NOMO-1 (cell line): ENCODE results near the gene TOMM22.
"Not testable (repeated sequence)": the region's sequence is repeated elsewhere in the genome, so short reads cannot be mapped to it uniquely, and the experiment has no call there.

Experiments used
- DNase-seq, 2 experiments: peaks; one replicate each; lab custom pipeline; 2025; ENCODE audit not compliant: unreplicated experiment in 2 of 2; lab: John Stamatoyannopoulos, UW

TOMM22 gene

DNA sequence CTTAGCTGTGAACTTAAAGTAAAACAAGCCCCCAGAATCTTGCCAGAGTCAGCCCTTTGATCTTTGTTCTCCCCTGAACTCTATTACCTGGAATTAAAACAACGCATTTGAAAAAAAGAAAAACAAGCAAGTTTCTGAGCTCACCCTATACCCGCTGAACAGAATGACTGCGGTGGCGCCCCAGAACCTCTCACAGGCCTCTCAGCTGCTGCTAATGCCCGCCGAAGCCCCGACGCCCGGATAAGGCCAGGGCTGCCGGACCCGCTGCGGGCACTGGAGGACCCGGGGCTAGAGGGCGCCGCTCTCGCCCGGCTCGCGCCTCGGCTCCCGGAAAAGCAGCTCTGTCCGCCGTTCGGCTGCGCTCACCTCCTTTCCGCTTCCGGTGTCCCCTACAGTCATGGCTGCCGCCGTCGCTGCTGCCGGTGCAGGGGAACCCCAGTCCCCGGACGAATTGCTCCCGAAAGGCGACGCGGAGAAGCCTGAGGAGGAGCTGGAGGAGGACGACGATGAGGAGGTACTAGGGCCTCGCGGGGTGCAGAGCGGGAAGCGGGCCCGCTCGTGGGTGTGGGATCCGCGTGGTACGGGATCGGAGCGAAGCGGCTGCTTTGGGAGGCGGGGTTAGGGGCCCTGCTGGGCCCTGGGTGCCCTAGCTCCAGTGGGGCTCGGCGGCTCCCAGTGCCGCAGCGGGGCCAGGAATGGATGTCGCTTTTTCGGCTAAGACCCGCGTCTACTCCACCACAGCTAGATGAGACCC, at the start of gene TOMM22:
TOMM22 (plus strand) TSS at position 376 of the 754 bp plus-strand sequence; CDS start at position 398, 22 bp downstream.
- DNase-seq: peak; percentile 86 to 93

DNA sequence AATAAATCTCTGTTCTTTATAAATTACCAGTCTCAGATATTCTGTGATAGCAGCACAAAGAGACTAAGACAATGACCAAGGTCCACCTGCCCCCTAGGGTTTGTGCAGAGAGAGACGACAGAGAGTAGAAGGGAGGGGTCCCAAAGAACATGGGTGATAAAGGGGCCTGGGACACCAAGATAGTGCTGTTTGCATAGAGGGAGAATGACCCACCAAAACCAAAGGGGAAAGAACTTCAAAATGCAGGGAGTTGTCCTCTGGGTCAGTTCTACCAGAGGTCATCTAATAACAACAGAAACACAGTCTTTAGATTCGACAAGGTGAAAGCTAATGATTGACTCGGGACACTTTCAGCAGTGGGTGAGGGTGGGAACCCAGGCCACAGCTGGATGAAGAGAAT, 49.2 kb upstream of the TOMM22 start:
- DNase-seq: no peak

DNA sequence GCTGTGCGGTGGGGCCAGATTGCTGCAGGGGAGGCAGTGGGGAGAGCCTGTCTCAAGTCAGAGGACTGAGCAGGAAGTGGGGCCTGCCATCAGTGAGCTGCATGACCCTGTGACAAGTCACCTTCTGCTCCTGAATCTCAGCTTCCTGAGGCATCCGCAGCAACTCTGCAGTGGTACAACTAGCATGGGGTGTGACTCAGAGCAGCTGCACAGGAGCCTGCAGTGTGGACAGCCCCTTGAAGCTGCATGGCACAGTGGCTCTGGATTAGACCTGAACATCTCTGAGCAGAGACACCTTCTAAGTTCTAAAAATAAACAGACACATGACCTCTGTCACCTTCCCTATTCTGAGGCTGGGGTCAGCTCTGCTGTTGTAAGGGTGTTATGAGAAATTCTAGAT, 43.5 kb upstream of the TOMM22 start:
- no peak for DNase-seq

DNA sequence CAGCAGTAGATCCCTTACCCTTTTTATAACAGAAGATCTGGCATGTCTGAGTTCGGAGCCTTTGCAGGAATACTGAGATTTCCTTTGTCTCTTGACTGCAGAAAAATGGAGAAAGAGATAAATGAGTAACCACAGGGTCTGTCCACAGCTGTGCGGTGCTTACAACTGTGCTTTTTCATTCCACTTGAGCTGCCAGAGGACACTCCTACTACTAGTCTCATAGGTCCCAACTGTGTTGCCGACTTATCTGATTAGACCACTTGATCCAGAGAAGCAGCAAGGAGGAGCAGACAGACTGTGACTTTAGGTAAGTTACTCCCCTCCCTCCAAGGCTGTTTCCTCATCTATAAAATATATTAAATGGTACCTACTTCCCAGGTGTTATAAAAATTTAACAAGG, 43.0 kb upstream of the TOMM22 start:
- DNase-seq: no peak

DNA sequence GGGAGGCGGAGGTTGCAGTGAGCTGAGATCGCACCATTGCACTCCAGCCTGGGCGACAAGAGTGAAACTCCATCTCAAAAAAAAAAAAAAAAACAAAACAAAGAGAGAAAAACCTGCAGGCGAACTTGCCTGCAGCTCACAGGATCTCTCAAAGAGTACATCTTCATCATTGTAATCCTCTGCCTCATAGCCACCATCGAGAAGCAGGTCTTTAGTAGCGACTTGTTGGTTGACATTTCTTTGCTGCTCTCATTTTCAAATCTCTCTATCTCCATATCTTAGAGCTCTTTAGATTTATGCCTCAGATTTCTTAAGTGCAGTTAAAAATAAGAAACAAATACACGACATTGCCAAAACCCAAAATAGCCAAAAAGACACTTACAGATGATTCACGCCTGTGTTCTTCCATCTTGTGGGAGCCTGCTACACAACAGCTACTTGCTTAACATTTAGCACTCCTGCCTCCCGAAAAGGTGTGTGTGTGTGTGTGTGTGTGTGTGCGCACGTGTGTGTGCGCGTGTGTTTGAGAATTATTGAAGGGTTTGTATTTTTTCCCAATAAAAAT, 40.2 kb upstream of the TOMM22 start:
- DNase-seq: no peak

DNA sequence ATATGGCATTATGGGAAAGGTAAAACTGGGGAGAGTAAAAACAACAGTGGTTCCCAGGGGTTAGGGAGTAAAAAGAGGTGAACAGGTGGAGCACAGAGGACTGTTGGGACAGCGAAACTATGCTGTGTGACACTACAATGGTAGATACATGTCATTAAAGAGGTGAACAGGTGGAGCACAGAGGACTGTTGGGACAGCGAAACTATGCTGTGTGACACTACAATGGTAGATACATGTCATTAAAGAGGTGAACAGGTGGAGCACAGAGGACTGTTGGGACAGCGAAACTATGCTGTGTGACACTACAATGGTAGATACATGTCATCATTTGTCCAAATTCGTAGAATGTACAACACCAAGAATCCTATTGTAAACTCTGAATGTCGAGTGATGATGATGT, 37.5 kb upstream of the TOMM22 start:
- not testable (repeated sequence) for DNase-seq

DNA sequence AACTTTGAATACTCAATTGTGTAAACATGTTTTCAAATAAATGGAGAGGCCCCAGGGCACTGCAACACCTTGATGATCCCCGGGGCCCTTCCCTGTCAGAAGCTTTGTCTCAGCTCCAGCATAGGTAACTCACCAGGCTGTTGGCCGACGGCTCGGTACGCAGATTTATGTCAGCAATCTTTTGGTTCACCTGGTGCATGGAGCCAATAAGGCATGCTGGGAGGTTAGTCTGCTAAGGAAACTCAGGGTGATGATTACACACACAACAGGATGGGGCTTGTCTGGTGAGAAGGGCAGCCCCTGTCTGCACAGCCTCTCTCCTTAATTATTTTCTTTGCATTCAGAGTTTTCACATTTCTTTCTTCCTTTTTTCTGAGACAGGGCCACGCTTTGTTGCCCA, 36.3 kb upstream of the TOMM22 start:
- no peak for DNase-seq

DNA sequence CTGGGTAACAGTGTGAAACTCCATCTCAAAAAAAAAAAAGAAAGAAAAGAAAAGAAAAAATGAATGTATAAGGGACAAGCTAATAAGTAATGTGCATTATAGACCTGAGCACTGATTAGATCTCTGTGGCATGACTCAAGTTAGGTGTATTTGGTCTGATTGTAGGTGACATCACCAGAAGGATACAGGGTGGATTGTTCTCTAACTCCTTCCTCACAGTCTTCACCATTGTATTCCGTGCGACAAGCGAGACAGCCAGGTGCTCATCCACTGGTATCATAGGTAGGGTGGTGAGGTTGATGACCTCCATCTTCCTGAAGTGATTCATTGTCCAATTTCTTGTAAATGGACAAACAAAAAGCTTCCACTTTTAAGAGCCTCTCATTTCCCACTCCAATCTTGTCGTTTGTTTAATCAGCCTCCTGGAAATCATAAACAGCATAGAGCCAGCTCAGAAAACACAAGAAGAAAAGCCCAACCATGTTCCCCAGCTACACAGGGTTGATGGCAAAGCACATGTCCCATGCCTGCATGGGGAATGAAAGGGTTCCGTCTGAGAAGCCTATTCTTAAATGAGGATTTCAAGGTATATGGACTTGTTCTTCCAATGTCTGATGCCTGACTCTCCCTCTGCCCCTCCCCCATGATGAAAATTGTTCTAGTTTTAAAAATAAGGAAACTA, 31.8 kb upstream of the TOMM22 start:
- no peak for DNase-seq

DNA sequence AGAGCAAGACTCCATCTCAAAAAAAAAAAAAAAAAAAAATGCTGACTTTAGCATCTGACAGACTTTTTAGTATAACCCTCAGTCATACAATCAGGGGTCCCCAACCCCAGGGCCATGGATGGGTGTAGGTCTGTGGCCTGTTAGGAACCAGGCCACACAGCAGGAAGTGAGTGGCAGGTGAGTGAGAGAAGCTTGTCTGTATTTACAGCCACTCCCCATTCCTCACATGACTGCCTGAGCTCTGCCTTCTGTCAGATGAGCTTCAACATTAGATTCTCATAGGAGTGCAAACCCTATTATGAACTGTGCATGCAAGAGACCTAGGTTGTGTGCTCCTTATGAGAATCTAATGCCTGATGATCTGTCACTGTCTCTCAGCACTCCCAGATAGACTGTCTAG, 28.9 kb upstream of the TOMM22 start:
- no peak for DNase-seq

DNA sequence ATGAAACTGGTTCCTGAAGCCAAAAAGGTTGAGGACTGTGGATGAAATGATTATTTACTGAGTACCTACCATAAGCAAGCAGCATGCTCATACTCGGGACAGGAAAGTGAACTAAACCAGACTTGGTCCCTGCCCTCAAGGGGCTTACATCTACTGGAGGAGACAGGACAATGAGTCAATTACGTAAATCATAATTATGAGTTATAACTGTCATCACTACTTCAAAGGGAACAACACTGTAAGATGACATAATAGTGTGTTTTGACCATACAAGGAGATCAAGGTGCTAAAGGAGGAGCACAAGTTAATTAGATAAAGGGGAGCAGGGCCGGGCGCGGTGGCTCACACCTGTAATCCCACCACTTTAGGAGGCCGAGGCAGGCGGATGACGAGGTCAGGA, 28.0 kb upstream of the TOMM22 start:
- no peak for DNase-seq

DNA sequence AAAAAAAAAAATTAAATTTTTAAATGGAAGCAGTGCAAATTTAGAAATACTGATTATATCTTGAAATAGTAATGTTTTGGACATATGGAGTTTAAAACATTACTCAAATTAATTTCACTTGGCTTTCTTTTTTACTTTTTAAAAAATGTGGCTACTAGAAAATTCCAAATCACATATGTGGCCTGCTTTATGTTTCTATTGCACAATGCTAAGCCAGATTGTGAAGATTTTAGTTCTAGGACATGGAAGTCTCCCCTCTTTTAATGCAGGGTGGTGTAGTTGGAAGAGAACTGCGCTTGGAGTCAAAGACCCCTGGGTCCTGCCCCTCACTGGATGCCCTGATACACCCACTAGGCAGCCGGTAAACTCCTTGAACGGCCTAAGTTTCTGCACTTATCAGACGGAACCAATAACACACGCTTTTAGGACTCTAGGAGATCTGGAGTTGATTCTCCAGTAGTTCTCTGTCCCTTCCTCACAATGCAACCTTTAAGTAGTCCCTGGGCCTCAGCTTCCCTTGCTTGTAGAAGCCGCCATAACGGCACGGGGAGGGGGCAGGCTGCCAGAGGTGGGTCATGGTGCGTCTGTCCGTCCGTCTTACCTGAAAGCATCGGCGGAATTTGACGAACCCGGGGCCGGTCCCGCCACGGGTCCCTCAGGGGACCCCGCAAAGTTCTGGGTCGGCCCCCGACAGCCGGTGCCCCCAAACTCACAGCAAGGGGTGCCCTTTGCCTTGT, 26.1 kb upstream of the TOMM22 start:
- DNase-seq: no peak

DNA sequence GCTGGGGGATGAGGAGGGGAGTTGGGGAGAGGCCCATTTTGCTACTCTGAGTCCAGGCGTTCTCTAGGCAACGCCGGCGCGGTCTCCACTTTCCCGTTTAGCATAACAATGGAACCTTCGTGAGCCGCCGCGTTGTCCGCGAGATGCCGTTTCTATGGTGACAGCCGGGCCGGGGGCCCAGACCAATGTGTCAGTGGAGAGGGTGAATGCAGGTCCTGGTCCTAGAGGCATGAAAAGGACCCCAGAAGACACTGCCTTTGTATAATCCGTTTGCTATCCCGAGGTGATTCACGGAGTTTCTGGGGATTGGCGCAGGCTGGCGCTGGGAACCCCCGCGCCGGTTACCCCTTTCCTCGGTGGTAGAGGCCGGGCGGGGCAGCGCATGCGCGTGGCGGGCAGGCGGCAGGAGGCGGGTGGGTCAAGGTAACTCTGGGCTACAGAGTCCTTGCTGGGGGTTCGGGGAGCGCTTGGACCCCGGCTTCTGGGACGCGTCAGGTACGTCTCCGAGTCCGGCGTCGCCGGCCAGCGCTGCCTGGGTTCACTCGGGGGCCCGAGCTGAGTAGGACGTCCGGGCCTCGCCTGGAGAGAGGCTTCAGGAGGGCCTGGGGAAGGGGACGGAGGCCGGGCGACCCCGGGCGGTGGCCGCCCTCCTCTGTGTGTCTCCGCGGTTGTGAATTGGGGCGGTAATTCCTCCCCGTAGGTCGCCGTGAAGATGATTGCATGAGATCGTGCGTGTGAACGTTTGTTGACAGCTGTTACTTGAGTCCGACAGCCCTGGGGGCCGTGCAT, 25.3 kb upstream of the TOMM22 start, which contains the start of the genes CBY1 and FAM227A:
CBY1 (plus strand) TSS at position 383 of the 789 bp plus-strand sequence. CDS start 11,417 bp downstream, outside the sequence.
FAM227A (minus strand) TSS at position 137 of the 789 bp plus-strand sequence. CDS start 6,224 bp downstream, outside the sequence.
- DNase-seq: peak; percentile 87 to 88

DNA sequence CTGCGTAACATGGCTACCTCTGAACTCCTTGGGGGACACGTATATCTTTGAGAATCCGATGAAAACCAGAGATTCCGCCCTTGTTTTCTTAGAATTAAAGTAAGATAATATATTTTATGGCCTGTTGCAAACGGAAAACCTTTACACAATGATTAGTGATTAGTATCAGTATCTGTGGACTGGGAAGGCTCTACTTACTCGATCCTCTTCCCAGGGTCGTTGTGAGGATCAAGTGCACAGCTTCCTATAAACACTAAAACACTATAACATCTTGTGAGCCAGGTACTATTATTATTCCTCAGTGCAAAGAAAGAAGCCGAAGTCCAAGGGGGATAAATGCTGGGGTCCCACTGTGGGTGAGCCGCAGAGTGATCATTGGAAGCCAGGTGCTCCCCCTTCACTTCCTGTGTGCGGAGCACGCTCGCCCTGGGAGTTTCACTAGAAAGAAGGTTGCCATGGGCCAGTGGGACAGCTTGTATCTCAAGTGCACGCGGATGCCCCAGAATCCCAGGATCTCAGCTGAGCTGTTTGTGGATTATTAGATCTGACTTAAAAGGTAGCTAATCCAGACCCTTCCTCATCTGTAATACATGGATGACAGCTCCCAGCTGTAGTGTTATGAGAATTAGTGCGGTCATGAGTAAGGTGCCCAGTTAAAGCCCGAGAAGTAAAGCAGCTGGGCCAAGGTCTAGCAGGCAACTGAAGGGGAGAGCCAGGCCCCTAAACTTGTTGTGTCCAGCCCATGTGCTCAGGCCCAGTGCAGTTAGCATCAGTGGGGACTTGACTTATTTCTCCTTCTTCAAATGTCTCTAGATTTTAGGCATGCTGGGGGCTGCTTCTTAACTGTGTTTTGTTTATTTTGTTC, 24.5 kb upstream of the TOMM22 start:
- DNase-seq: no peak

DNA sequence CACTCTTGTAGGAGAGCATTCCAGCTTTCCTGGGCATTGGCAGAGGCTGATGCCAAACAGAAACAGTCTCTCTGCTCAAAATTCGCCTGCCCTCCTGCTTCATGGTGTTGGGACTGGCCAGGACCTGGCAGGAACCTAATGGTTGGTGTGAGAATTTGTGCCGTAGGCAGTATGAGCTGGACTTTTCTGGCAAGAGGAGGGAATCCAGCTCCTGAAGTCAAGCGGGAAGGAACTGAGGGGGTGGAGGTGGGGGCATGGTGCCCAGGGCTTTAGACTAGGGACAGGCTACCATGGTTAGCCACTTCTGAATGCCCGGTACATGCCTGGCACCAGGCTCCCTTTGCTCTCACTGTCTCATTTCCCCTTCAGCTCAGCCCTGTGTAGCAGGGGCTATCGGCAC, 6.9 kb upstream of the TOMM22 start:
- DNase-seq: no peak

DNA sequence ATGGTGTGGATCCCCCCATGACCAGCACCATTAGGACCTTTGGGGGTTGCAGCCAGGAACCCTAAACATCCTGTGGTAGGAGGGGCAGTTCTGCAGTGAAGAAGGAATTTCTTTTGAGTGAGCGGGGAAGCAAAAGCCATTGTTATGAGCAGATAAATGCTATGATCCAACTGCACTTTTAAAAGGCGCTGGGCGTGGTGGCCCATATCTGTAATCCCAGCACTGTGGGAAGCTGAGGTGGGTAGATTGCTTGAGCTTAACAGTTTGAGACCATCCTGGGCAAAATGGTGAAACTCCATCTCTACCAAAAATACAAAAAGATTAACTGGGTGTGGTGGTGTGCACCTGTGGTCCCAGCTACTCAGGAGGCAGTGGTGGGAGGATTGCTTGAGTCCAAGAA, 5.9 kb upstream of the TOMM22 start:
- no peak for DNase-seq

DNA sequence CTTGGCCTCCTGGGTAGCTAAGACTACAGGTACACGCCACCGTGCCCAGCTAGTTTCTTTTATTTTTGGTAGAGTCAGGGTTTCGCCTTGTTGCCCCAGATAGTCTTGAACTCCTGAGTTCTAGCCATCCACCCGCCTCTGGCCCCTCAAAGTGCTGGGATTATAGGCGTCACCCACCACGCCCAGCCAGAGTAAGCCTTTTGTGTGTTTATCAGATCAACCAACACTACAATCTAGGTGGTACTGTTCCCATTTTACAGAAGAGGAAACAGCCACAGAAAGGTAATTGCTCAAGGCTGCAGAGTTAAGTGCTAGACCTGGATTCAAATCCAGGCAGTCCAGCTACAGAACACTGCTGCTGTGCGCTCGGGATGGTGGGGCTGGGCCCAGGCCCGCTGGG, 3.1 kb downstream of the TOMM22 start:
- DNase-seq: no peak

DNA sequence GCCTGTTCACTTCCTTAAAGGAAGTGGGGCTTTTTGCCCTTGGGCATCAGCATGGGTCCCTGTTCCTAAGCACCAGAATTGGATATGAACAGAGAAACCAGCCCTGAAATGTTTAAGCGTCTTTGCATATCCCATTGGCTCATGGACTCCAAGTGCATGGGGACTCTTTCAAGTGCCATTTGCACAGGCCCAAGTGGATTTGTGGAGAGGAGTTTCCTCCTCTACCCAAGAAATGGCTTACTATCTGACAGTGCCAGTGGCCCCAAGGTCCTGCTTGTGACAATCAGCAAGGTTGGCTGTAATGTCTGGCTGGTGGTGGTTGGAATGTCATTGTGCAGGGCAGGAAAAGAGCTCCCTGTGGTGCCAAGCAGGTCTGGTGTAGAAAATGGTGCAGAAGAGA, 4.0 kb downstream of the TOMM22 start:
- no peak for DNase-seq

DNA sequence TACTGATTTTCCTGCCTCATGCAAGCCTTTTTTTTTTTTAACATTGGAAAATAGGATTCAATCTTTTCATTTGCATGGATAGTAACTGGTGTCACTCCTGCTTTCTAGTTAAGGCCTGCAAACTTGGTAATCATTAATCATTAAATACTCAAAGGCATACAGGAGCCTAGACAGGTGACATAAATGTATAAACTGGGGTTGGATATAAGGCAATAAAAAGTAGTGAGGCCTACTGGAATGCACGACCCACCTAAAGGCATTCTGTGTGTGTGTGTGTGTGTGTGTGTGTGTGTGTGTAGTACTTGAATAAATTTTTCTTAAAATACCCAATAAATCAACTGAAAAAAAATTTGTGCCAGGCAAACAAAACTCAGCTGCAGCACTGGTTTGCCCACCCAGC, 7.9 kb downstream of the TOMM22 start:
- DNase-seq: no peak

DNA sequence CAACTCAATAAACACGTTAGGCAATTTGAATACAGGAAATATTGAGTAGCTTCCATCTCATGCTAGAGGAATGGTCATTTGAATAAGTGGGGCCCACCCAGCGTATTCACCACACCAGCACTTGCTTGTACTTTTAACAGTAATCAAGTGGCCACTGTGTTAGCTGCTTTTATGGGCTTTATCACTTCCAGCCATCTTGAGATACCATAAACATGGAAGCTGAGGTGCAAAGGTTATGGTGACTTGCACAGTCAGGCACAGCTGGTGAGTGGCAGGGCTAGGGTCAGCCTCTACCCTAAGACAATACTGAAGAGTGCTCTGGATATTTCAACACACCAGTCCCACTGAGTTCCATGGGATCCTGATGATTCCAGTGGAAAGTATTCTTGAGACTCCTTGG, 12.3 kb downstream of the TOMM22 start:
- no peak for DNase-seq
